ENCODE measurements around the gene FAHD2B.
"Not testable (repeated sequence)": the region's sequence is repeated elsewhere in the genome, so short reads cannot be mapped to it uniquely, and the experiment has no call there.

Gene FAHD2B, protein sequence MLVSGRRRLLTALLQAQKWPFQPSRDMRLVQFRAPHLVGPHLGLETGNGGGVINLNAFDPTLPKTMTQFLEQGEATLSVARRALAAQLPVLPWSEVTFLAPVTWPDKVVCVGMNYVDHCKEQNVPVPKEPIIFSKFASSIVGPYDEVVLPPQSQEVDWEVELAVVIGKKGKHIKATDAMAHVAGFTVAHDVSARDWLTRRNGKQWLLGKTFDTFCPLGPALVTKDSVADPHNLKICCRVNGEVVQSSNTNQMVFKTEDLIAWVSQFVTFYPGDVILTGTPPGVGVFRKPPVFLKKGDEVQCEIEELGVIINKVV

GRCh38 chr2:97094772-97095611 lies at the start of gene FAHD2B:
Gene FAHD2B (minus strand): TSS chr2:97094882. CDS start chr2:97091706, 3,176 bp downstream.
- DNase-seq (ENCODE audit: low read depth), result peak; percentile 60

DNA sequence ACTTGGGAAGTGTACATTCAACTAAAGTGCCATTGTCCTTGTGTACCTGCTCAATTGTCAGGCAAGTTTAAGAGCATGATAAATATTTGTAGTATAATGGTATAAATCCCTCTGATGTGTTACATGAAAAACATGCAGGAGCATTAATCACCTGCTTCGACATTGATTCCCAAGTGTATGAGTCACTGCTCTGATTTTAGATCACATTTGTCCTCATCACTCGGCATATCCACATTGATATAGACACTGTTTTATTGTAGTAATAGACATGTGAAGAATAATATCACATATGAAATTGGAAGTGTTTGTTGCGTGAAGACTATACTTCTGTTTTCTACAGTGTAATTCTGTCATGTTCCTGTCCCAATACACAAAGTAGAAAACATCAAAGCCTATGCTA lies 49.3 kb upstream of the FAHD2B start:
- DNase-seq (ENCODE audit: low read depth), result not testable (repeated sequence)

- DNase-seq (ENCODE audit: low read depth), result not testable (repeated sequence)
Measured at GRCh38 chr2:97129090-97129489, 34.4 kb upstream of the FAHD2B start.

- not testable (repeated sequence) for DNase-seq (ENCODE audit: low read depth)
Measured at GRCh38 chr2:97113882-97114255, 19.2 kb upstream of the FAHD2B start.

- peak; percentile 75 for DNase-seq (ENCODE audit: low read depth)
Measured at GRCh38 chr2:97113050-97113881, 18.6 kb upstream of the FAHD2B start, which contains the start of gene ANKRD36. Gene ANKRD36 (plus strand): TSS chr2:97113153. CDS start chr2:97113740, 587 bp downstream.

GRCh38 chr2:97112320-97113049 lies 17.8 kb upstream of the FAHD2B start:
- not testable (repeated sequence) for DNase-seq (ENCODE audit: low read depth)

GRCh38 chr2:97111246-97111645 lies 16.6 kb upstream of the FAHD2B start:
- DNase-seq (ENCODE audit: low read depth), result not testable (repeated sequence)

DNA sequence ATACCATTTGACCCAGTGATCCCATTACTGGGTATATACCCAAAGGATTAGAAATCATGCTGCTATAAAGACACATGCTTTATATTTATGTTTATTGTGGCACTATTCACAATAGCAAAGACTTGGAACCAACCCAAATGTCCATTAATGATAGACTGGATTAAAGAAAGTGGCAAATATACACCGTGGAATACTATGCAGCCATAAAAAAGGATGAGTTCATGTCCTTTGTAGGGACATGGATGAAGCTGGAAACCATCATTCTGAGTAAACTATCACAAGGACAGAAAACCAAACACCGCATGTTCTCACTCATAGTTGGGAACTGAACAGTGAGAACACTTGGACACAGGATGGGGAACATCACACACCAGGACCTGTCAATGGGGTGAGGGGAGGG lies 12.2 kb upstream of the FAHD2B start:
- DNase-seq (ENCODE audit: low read depth), result not testable (repeated sequence)

DNA sequence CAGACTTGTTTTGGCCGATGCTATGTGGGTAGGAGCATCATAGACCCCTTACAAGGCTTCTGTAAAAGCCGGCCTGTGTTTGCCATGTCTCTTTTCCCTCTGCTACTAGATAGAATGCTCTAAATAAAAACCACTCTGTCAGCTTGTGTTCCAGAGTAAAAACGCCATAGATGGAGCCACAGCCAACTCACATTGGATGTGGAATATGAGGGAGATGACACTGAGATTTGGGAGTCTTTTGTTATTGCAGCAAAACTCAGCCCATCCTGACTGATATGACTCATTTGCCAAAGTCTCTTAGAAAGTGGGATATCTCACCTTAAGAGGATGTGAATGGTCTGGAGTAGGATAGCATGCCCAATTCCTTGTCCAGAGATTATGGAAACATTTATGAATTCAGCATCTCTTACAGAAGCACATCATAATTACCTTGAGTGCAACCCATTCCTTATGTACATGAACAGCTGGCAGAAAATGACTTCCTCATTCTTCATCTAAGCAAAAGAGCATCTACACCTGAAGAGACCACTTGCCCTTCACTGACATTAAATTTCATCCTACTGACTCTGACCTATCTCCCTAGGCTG lies 4.2 kb upstream of the FAHD2B start:
- not testable (repeated sequence) for DNase-seq (ENCODE audit: low read depth)

DNA sequence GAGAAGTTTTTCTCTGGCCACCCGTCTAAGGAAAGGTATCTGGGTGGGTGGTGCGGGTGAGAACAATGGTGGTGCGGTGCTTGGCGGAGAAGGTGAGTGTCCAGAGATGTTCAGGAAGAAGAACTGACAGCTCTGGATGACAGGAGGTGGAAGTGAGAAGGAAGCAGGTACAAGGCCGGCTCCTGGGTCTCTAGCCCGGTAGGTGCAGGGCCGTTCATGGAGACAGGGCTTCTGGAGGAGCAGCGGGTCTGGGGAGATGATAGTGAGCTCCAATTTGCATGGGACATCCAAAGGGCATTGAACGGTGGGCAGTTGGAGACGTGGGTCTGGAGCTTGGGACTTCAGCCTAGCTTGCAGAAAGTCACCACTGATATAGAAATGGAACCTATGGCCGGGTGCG lies 979 bp upstream of the FAHD2B start:
- DNase-seq (ENCODE audit: low read depth), result no peak

GRCh38 chr2:97093983-97094771 lies 505 bp downstream of the FAHD2B start:
- DNase-seq (ENCODE audit: low read depth), result not testable (repeated sequence)

DNA sequence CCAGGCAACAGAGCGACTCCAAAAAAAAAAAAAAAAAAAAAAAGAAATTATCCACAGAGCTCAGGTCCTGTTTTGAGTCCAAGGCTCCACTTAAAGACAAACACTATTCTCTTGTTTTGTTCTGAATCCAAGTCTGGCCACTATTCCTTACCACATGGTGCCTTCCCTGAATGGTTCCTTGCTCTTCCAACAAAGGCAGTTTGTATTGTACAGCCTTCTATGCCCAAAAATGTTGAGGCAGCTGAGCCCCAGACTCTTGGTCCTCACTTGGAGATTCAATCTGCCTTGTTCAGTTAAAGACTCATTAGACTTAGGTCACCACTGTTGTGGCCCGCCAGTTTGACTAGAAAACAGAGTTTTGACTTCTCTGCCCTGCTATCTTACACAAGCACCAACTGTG lies 1.7 kb downstream of the FAHD2B start:
- not testable (repeated sequence) for DNase-seq (ENCODE audit: low read depth)

DNA sequence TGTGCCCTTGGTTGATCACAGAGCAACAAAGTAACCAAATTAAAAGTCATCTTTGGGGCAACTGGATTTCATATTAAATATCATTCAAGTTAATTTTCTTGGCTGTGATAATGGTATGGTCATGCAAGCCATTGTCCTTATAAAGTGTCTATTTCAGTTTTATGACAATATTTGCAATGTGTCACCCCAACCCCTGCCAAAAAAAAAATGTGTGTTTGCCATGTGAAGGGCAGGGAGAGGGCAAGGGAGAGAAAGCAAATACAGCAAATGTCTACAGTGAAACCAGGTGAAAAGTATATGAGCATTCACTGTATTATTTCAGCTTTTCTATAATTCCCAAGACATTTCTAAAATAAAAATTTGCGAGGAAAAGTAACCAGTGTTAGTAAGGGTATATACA lies 6.0 kb downstream of the FAHD2B start:
- DNase-seq (ENCODE audit: low read depth), result not testable (repeated sequence)

DNA sequence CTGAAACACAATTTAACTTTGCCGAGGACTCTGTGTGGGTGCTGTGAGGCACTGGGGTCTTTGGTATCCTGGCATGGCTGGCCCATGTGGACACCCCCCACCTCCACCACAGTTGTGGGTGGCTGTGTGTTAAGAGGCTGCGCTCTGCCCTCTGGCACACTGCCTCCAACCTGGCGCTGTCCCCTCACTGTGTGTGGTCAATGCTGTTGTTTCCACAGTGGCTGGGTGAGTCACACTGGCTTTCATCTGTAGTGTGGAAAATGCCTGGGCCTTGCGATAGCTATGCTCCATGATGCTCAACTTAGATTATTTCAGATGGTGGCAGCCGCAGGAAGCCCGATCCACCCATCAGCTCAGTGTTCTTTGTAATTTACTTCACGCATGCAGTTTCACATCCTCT lies 9.6 kb downstream of the FAHD2B start:
- DNase-seq (ENCODE audit: low read depth), result not testable (repeated sequence)

GRCh38 chr2:97083516-97083915 lies 11.2 kb downstream of the FAHD2B start:
- DNase-seq (ENCODE audit: low read depth), result not testable (repeated sequence)

DNA sequence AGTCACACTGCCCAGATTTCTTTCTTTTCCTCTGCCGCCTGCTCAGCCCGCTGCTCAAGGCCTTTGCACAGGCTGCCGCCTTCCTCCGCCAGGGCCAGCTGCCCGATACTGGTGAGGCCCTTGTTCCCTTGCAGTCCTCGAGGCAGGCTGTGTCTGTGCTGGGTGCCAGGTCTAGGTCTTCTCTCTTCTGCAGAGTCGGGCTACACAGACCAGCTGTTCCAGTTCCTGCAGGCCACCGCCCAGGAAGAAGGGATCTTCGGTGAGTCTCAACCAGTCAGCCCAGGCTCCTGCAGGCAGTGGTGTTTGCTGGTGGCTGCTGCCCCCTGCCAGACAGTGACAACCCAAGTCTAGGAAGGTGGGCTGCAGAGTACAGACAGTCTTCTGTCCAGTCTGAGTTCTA lies 12.5 kb downstream of the FAHD2B start:
- DNase-seq (ENCODE audit: low read depth), result not testable (repeated sequence)

- DNase-seq (ENCODE audit: low read depth), result not testable (repeated sequence)
Measured at GRCh38 chr2:97080855-97081254, 13.8 kb downstream of the FAHD2B start.

GRCh38 chr2:97077213-97077612 lies 17.5 kb downstream of the FAHD2B start:
- DNase-seq (ENCODE audit: low read depth), result not testable (repeated sequence)

GRCh38 chr2:97070915-97071314 lies 23.8 kb downstream of the FAHD2B start:
- DNase-seq (ENCODE audit: low read depth), result not testable (repeated sequence)

- DNase-seq (ENCODE audit: low read depth), result not testable (repeated sequence)
Measured at GRCh38 chr2:97068722-97069121, 26.0 kb downstream of the FAHD2B start.
